Osteoblast (primary cell): ENCODE measurements around the gene SLC16A11. TPM values are rescaled to one million over a fixed set of nuclear protein-coding genes. Genes with fewer than 3 reads are reported as not detected.
"Not testable (repeated sequence)": the region's sequence is repeated elsewhere in the genome, so short reads cannot be mapped to it uniquely, and the experiment has no call there.

Experiments
- DNase-seq: peaks from one replicate; pipeline ENCODE4 v3.0.0; 2011; ENCODE audit warnings: low spot score, mixed read lengths; ENCODE audit not compliant: insufficient read length; ENCODE audit errors: missing footprints
- H2AFZ ChIP-seq: 2 replicates; pipeline ENCODE4 v1.6.0; 2011; ENCODE audit warnings: mild to moderate bottlenecking, low read length
- H3K27ac ChIP-seq: 2 replicates; pipeline ENCODE4 v1.5.1; 2011; ENCODE audit warnings: mild to moderate bottlenecking, low read depth, low read length, moderate library complexity
- H3K27me3 ChIP-seq: 2 replicates; pipeline ENCODE4 v1.6.0; 2012; ENCODE audit warnings: mild to moderate bottlenecking, control low read depth, inconsistent platforms, low read length, moderate library complexity; ENCODE audit not compliant: insufficient read depth
- H3K36me3 ChIP-seq: 2 replicates; pipeline ENCODE4 v1.5.1; 2011; ENCODE audit warnings: mild to moderate bottlenecking, low read length, control low read depth, moderate library complexity; ENCODE audit not compliant: insufficient read depth
- H3K4me1 ChIP-seq: 2 replicates; pipeline ENCODE4 v1.5.1; 2011; ENCODE audit warnings: mild to moderate bottlenecking, low read length, control low read depth, moderate library complexity; ENCODE audit not compliant: insufficient read depth
- H3K4me2 ChIP-seq: 2 replicates; pipeline ENCODE4 v1.6.0; 2011; ENCODE audit warnings: mild to moderate bottlenecking, low read length; ENCODE audit not compliant: insufficient read depth
- H3K4me3 ChIP-seq: fragments of 200-600 bp; sonication (generic); 3 replicates; pipeline ENCODE4 v1.5.1; 2012; ENCODE audit warnings: mild to moderate bottlenecking, low read length, inconsistent platforms; ENCODE audit not compliant: insufficient read depth
- H3K79me2 ChIP-seq: 2 replicates; pipeline ENCODE4 v1.6.0; 2012; ENCODE audit warnings: mild to moderate bottlenecking, low read length, control low read depth, inconsistent platforms; ENCODE audit not compliant: insufficient read depth
- H3K9me3 ChIP-seq: 2 replicates; pipeline ENCODE4 v1.5.1; 2011; ENCODE audit warnings: low read depth, low read length, control low read depth
- H4K20me1 ChIP-seq: 2 replicates; pipeline ENCODE4 v1.6.0; 2012; ENCODE audit warnings: mild to moderate bottlenecking, low read length, control low read depth; ENCODE audit not compliant: insufficient read depth
- total RNA-seq: library from RNA; depleted of rRNA; stranded (reverse); fragments of >200 nt; gene quantifications from 2 replicates; pipeline ENCODE4 v1.2.3, GENCODE V29; 2012
- TF ChIP-seq, protein P1 (sequence below): IDR thresholded peaks from 2 replicates; pipeline ENCODE4 v1.5.1; 2011; ENCODE audit warnings: mild to moderate bottlenecking, low read depth, low read length, moderate library complexity; ENCODE audit errors: extremely low read depth

SLC16A11 gene
- total RNA-seq, 1 donor, result 0.36 TPM

DNA sequence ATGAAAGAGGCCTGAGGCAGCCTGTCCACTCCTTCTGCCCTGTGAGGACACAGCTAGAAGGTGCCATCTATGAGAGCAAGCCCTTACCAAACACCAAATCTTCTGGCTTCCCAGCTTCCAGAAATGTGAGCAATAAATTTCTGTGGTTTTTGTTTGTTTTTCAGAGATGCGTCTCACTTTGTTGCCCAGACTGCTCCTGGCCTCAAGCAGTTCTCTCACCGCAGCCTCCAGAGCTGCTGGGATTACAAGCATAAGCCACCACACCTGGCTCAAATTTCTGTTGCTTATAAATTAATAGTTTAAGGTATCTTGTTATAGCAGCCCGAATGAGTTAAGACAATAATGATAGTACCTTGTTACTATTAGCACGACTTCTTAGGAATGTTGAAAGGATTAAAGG lies 12.5 kb upstream of the SLC16A11 start:
- Histone ChIP-seq H2AFZ (no peak overlapping the region), H3K4me3 (no peak overlapping the region), H3K27me3 (peaks cover 14% of the 10 kb centered on the region), H3K27ac (no peak overlapping the region), H3K36me3 (no peaks in the 10 kb centered on the region), H3K79me2 (no peaks in the 10 kb centered on the region), H3K4me2 (no peak overlapping the region), H3K9me3 (no peaks in the 10 kb centered on the region), H3K4me1 (peaks cover 12% of the 10 kb centered on the region), H4K20me1 (no peaks in the 10 kb centered on the region)
- no peak for DNase-seq
- TF ChIP-seq, protein P1, sequence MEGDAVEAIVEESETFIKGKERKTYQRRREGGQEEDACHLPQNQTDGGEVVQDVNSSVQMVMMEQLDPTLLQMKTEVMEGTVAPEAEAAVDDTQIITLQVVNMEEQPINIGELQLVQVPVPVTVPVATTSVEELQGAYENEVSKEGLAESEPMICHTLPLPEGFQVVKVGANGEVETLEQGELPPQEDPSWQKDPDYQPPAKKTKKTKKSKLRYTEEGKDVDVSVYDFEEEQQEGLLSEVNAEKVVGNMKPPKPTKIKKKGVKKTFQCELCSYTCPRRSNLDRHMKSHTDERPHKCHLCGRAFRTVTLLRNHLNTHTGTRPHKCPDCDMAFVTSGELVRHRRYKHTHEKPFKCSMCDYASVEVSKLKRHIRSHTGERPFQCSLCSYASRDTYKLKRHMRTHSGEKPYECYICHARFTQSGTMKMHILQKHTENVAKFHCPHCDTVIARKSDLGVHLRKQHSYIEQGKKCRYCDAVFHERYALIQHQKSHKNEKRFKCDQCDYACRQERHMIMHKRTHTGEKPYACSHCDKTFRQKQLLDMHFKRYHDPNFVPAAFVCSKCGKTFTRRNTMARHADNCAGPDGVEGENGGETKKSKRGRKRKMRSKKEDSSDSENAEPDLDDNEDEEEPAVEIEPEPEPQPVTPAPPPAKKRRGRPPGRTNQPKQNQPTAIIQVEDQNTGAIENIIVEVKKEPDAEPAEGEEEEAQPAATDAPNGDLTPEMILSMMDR, result no peak

DNA sequence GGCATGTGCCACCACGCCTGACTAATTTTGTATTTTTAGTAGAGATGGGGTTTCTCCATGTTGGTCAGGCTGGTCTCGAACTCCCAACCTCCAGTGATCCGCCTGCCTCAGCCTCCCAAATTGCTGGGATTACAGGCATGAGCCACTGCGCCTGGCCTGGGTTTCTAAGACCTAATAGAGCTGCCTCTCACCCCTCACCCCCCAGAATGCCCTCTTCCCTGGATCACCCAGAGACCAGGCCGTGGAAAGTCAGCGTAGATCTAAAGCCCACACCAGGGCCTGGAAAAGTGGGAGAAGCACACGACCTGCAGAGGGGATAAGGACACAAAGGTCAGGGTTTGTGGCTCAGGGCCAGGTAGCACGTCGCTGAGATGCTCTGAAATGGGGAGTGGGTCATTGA lies 6.7 kb upstream of the SLC16A11 start:
- not testable (repeated sequence) for H3K9me3 ChIP-seq, H2AFZ ChIP-seq, H3K4me1 ChIP-seq, H3K4me2 ChIP-seq, H3K36me3 ChIP-seq, DNase-seq, H4K20me1 ChIP-seq, H3K79me2 ChIP-seq, H3K4me3 ChIP-seq, H3K27ac ChIP-seq
- H3K27me3 ChIP-seq, result peaks cover 26% of the 10 kb centered on the region

DNA sequence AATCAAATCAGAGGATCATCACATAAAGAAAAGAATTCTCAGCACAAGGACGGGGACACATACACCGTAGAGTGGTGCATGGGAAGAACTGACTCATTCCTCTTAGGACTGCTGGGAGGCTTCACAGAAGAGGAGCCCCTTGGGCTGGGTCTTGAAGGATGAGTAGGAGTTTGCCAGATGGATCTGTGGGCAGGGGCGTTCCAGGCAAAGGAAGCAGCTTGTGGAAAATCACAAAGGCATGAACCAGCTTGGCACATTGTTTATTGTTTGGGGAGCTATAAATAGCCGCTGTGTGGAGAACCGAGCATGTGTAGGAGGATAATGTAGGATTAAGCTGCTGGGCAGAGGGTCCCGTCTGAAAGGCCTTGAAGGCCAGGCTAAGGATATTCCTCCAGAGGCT lies 5.1 kb upstream of the SLC16A11 start:
- H4K20me1 ChIP-seq, result no peaks in the 10 kb centered on the region
- no peaks in the 10 kb centered on the region for H3K79me2 ChIP-seq
- peaks cover 2% of the 10 kb centered on the region for H3K4me1 ChIP-seq
- TF ChIP-seq, protein P1, result no peak
- no peaks in the 10 kb centered on the region for H3K9me3 ChIP-seq
- H3K27me3 ChIP-seq, result peaks cover 33% of the 10 kb centered on the region
- H3K36me3 ChIP-seq, result no peaks in the 10 kb centered on the region
- no peak for DNase-seq
- H3K4me2 ChIP-seq, result no peak overlapping the region
- H3K4me3 ChIP-seq, result no peak overlapping the region
- H3K27ac ChIP-seq, result no peak overlapping the region
- no peak overlapping the region for H2AFZ ChIP-seq

DNA sequence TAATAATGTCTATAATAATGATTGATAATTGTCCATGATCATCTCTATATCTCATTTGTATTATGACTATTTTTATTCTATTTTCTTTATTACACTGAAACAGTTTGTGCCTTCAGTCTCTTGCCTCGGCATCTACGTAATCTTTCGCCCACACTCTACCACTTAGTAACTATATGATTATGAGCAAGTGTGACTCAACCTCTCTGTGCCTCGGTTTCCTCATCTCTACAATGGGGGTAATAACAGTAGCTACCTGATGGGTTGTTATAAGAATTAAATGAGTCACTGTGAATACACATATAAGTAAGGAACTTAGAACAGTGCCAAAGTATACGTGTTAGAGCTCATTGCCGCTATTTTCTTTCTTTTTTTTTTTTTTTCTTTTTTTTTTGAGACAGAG lies 3.7 kb upstream of the SLC16A11 start:
- H3K27me3 ChIP-seq, result peaks cover 39% of the 10 kb centered on the region
- no peak overlapping the region for H3K27ac ChIP-seq
- no peak overlapping the region for H3K4me2 ChIP-seq
- H3K79me2 ChIP-seq, result no peaks in the 10 kb centered on the region
- peak; percentile 37 for DNase-seq
- no peaks in the 10 kb centered on the region for H4K20me1 ChIP-seq
- H3K9me3 ChIP-seq, result no peaks in the 10 kb centered on the region
- no peaks in the 10 kb centered on the region for H3K36me3 ChIP-seq
- no peak overlapping the region for H2AFZ ChIP-seq
- H3K4me3 ChIP-seq, result no peak overlapping the region
- TF ChIP-seq, protein P1, result no peak
- peaks cover 11% of the 10 kb centered on the region for H3K4me1 ChIP-seq

DNA sequence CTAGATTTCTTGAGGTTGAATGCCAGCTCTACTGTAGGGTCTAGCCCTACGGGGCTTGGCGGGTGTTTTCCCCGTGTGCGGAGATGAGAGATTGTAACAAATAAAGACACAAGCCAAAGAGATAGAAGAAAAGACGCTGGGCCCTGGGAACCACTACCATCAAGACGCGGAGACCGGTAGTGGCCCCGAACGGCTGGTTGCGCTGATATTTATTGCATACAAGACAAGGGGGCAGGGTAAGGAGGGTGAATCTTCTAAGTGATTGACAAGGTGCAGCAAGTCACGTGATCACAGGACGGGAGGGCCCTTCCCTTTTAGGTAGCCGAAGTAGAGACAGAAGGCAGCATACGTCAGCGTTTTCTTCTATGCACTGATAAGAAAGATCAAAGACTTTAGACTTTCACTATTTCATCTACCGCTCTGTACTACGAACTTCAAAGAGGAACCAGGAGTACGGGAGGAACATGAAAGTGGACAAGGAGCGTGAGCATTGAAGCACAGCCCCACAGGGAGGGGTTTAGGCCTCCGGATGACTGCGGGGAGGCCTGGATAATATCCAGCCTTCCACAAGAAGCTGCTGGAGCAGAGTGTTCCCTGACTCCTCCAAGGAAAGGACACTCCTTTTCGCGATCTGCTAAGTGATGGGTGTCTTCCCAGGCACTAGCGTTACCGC lies 3.0 kb upstream of the SLC16A11 start:
- H3K36me3 ChIP-seq, H3K4me3 ChIP-seq, H3K79me2 ChIP-seq, H2AFZ ChIP-seq, H3K9me3 ChIP-seq, H3K4me2 ChIP-seq, H4K20me1 ChIP-seq, DNase-seq, H3K27ac ChIP-seq: not testable (repeated sequence)
- peaks cover 45% of the 10 kb centered on the region for H3K27me3 ChIP-seq
- H3K4me1 ChIP-seq, result peaks cover 11% of the 10 kb centered on the region
